ENCODE data around the gene ZC3H7A.

ZC3H7A gene

DNA sequence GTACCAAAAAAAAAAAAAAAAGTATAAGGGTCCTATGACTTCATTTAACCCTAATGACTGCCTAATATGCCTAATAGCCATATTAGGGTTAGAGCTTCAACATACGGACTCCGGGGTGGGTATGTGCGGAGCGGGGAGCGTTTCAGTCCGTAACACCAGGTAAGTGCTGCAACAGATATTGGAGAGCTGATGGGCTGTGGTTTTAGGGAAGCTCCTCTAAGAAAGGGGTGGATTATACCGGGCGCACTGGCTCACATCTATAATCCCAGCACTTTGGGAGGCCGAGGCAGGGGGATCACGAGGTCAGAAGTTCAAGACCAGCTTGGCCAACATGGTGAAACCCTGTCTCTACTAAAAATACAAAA is 1.9 kb upstream of the ZC3H7A start:
- H3K36me3 ChIP-seq (ENCODE audit: insufficient read depth, low read length) = peaks cover 9% of the 10 kb centered on the region
- peak overlapping the region; percentile 99 for H3K4me2 ChIP-seq (ENCODE audit: low read length)
- H3K9me3 ChIP-seq (replicated peaks; ENCODE audit: low read length) = no peaks in the 10 kb centered on the region
- peaks cover 31% of the 10 kb centered on the region for H3K4me1 ChIP-seq (ENCODE audit: control insufficient read depth, insufficient read depth, low read length)
- H3K9ac ChIP-seq (ENCODE audit: low read depth, low read length) = peak overlapping the region; percentile 96
- H3K27me3 ChIP-seq (ENCODE audit: control insufficient read depth, insufficient read depth, low read length) = no peaks in the 10 kb centered on the region
- H3K4me3 ChIP-seq (ENCODE audit: low read length) = peak overlapping the region; percentile 86

DNA sequence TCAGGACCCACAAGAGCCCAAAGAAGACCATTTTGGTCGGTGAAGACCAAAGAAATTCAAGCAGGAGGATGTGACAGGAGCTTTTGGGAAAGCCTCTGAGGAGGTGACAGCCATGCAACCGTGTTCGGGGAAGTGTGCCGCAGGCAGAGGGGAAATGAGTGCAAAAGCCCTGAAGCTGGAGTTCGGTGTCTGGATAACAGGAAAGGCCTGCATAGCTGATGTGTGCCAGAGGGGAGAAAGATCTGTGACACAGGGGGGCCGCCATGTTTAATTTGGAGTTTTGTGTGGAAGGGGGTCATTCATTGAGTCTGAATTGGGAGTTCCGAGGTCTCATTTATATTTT is 870 bp upstream of the ZC3H7A start:
- Histone ChIP-seq H3K27me3 (ENCODE audit: control insufficient read depth, insufficient read depth, low read length) (no peaks in the 10 kb centered on the region), H3K4me1 (ENCODE audit: control insufficient read depth, insufficient read depth, low read length) (peaks cover 42% of the 10 kb centered on the region), H3K9me3 (replicated peaks; ENCODE audit: low read length) (no peaks in the 10 kb centered on the region)

DNA sequence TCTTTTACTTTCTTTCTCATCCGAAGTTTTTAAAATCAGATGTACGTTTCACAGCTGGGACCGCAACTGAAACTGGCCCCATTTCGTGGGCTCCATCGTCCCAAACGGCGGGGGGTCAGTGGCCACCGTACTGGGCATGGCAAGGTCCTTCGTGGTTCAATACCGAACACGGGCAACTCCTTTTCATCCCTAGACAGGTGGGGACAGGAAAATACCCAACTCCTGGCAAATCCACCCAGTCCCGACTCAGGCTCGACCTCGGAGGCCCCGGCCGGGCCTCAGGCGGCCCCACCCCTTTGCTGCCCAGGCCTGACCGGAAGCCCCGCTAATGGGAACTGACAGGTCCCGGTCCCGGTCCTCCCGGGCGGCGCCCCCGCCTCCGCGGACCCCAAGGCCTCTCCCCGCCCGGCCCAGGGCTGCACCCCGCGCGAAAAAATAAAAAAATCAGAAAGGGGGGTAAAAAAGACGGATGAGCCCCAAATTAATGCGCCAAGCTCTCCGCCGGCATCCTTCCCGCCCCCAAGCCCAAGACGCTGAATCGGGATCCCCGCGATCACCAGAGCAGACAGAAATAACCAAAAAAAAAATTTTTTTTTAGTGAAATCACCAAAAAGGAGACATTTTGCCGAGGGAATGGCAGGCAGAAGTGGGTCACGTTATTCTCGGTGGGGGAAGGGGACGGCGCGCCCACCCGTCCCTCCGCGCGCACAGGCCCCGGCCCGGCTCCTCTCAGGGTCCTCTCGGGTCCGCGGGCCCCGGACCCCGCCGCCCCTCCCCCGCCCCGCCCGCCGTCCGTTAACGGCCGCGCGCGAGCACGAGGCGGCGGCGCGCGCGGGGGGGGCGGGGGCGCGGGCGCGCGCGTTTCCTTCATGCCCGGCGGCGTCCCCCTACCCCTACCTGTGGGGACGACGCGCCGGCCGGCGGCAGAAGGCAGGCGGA is 562 bp downstream of the ZC3H7A start:
- Histone ChIP-seq H3K9ac (ENCODE audit: low read depth, low read length) (peak overlapping the region; percentile 100), H3K27me3 (ENCODE audit: control insufficient read depth, insufficient read depth, low read length) (no peaks in the 10 kb centered on the region), H3K4me3 (ENCODE audit: low read length) (peak overlapping the region; percentile 97), H3K36me3 (ENCODE audit: insufficient read depth, low read length) (peaks cover 17% of the 10 kb centered on the region), H3K4me2 (ENCODE audit: low read length) (peak overlapping the region; percentile 92), H3K9me3 (replicated peaks; ENCODE audit: low read length) (no peaks in the 10 kb centered on the region), H3K4me1 (ENCODE audit: control insufficient read depth, insufficient read depth, low read length) (peaks cover 51% of the 10 kb centered on the region)

More for the DNA sequence above, 870 bp upstream of the ZC3H7A start:
- peak overlapping the region; percentile 96 for H3K9ac ChIP-seq (ENCODE audit: low read depth, low read length)
- peak overlapping the region; percentile 86 for H3K4me3 ChIP-seq (ENCODE audit: low read length)
- peaks cover 12% of the 10 kb centered on the region for H3K36me3 ChIP-seq (ENCODE audit: insufficient read depth, low read length)
- H3K4me2 ChIP-seq (ENCODE audit: low read length) = peak overlapping the region; percentile 99

DNA sequence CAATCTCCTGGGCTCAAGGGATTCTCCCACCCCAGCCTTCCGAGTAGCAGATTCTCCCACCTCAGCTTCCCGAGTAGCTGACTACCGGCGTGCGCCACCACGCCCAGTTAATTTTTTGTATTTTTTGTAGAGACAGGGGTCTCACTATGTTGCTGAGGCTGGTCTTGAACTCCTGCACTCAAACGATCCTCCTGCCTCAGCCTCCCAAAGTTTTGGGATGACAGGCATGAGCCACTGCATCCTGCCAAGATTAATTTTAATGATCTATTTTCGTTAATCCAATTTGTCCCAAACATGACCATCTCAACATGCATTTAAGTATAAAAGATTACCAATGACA is 1.2 kb downstream of the ZC3H7A start:
- Histone ChIP-seq H3K9ac (ENCODE audit: low read depth, low read length) (peak overlapping the region; percentile 100), H3K4me1 (ENCODE audit: control insufficient read depth, insufficient read depth, low read length) (peaks cover 54% of the 10 kb centered on the region), H3K36me3 (ENCODE audit: insufficient read depth, low read length) (peaks cover 17% of the 10 kb centered on the region), H3K9me3 (replicated peaks; ENCODE audit: low read length) (no peaks in the 10 kb centered on the region), H3K27me3 (ENCODE audit: control insufficient read depth, insufficient read depth, low read length) (no peaks in the 10 kb centered on the region), H3K4me2 (ENCODE audit: low read length) (peak overlapping the region; percentile 92), H3K4me3 (ENCODE audit: low read length) (peak overlapping the region; percentile 97)

DNA sequence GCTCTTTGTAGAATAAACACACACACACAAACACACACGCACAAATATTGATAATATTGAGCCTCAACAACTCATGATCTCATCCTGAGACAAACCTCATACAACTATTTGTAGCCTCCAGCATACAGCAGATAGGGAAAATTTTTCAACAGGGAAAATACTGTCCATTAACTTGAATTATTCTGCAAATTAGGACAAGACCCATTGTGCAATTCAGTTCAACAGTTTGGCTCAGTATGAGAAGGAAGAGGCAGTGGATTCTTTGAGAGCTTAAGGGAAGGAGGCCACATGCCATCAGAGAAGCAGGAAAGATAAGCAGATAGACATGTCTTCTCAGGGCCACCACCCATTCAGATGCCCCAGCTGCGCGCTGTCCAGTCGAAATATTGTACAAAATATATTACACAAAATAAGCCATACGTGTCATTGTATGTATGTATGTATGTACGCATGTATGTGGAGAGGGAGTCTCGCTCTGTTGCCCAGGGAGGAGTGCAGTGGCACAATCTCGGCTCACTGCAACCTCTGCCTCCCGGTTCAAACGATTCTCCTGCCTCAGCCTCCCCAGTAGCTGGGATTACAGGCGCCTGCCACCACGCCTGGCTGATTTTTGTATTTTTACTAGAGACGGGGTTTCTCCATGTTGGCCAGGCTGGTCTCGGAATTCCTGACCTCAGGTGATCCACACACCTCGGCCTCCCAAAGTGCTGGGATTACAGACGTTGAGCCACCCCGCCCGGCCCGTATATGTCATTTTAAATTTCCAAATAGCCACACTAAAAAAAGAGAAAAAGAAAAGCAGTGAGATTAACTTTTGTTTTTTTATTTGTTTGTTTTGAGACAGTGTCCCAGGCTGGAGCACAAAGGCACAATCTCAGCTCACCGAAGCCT is 1.8 kb downstream of the ZC3H7A start:
- H3K9ac ChIP-seq (ENCODE audit: low read depth, low read length) = peak overlapping the region; percentile 100
- no peaks in the 10 kb centered on the region for H3K27me3 ChIP-seq (ENCODE audit: control insufficient read depth, insufficient read depth, low read length)
- H3K36me3 ChIP-seq (ENCODE audit: insufficient read depth, low read length) = peaks cover 18% of the 10 kb centered on the region
- H3K4me1 ChIP-seq (ENCODE audit: control insufficient read depth, insufficient read depth, low read length) = peaks cover 54% of the 10 kb centered on the region
- no peaks in the 10 kb centered on the region for H3K9me3 ChIP-seq (replicated peaks; ENCODE audit: low read length)
- H3K4me3 ChIP-seq (ENCODE audit: low read length) = peak overlapping the region; percentile 97
- peak overlapping the region; percentile 92 for H3K4me2 ChIP-seq (ENCODE audit: low read length)

DNA sequence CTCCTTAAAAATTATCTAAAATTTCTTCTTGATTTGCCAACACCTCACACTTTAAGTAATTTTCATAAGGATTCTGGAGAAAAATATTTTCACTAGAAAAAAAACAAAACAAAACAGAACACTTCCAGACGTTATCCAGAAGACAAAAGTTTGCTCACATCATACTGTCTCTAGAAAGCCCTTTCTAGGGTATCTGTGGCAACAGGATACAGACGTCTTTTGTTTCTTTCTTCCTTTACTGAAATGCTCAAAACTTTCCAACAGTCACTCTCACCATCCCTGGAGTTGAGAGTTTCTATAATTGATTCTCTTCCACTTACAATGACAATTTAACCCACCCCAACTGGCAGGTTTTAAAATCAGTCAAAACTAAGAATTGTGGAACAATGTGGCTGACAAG is 2.6 kb downstream of the ZC3H7A start:
- Histone ChIP-seq H3K4me1 (ENCODE audit: control insufficient read depth, insufficient read depth, low read length) (peaks cover 54% of the 10 kb centered on the region), H3K9me3 (replicated peaks; ENCODE audit: low read length) (no peaks in the 10 kb centered on the region), H3K4me3 (ENCODE audit: low read length) (no peak overlapping the region), H3K27me3 (ENCODE audit: control insufficient read depth, insufficient read depth, low read length) (no peaks in the 10 kb centered on the region), H3K9ac (ENCODE audit: low read depth, low read length) (peak overlapping the region; percentile 3), H3K36me3 (ENCODE audit: insufficient read depth, low read length) (peaks cover 23% of the 10 kb centered on the region), H3K4me2 (ENCODE audit: low read length) (peak overlapping the region; percentile 92)

DNA sequence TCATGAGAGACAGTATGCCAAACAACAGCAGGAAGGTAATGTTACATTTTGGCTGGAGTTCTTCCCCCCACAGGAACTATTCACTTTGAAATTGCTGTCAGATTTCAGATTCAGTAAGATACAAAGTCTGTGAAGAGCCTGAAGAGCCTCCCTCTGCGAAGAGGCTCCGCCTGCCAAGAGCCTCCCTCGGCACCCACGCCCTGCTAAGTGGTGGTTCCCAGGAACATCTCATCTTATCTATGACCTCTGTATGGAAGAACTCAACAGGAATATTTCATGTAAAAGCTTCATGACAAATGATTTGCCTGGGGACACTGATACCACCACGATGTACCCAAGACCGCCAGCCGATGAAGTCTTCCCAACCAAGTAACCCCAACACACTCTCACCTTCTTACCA is 3.2 kb downstream of the ZC3H7A start:
- no peaks in the 10 kb centered on the region for H3K9me3 ChIP-seq (replicated peaks; ENCODE audit: low read length)
- peaks cover 54% of the 10 kb centered on the region for H3K4me1 ChIP-seq (ENCODE audit: control insufficient read depth, insufficient read depth, low read length)
- peak overlapping the region; percentile 92 for H3K4me2 ChIP-seq (ENCODE audit: low read length)
- H3K4me3 ChIP-seq (ENCODE audit: low read length) = peak overlapping the region; percentile 0
- no peaks in the 10 kb centered on the region for H3K27me3 ChIP-seq (ENCODE audit: control insufficient read depth, insufficient read depth, low read length)
- peaks cover 23% of the 10 kb centered on the region for H3K36me3 ChIP-seq (ENCODE audit: insufficient read depth, low read length)
- no peak overlapping the region for H3K9ac ChIP-seq (ENCODE audit: low read depth, low read length)

DNA sequence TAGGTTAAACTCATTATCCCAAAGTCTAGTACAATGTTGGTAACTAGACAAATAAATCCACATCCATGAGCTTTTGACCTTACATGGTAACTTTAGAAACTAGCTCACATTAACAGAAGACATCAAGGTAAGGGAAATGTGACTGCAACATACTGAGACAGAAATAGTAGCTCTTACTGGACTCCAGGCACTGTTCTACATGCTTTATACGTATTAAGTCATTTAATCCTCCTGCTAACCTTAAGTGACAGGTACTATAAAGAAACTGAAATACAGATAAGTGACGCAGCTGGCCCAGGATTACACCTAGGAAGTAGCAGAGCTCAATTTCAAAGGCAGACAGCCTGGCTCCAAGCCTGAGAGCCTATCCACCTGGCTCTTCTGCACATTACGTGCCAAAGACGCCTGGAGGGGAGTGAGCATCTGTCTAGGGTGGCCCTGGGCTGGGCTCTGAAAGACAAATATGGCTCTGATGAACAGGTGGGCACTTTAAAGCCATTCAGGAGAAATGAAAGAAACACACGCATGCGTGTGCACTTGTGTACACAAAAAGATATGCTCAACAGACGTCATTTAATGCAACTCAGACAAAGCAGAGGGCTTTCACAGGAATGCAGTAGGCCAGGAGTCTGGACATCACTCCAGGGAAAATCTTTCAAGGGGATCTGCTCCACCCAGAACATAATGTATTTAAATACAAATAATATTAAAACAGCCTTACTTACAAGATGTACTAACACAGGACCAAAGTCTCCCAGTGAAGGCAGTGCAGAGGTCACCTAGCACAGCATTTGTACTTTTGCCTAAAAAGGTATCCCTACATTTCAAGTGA is 4.4 kb downstream of the ZC3H7A start:
- Histone ChIP-seq H3K9me3 (replicated peaks; ENCODE audit: low read length) (no peaks in the 10 kb centered on the region), H3K4me1 (ENCODE audit: control insufficient read depth, insufficient read depth, low read length) (peaks cover 42% of the 10 kb centered on the region), H3K36me3 (ENCODE audit: insufficient read depth, low read length) (peaks cover 23% of the 10 kb centered on the region)

DNA sequence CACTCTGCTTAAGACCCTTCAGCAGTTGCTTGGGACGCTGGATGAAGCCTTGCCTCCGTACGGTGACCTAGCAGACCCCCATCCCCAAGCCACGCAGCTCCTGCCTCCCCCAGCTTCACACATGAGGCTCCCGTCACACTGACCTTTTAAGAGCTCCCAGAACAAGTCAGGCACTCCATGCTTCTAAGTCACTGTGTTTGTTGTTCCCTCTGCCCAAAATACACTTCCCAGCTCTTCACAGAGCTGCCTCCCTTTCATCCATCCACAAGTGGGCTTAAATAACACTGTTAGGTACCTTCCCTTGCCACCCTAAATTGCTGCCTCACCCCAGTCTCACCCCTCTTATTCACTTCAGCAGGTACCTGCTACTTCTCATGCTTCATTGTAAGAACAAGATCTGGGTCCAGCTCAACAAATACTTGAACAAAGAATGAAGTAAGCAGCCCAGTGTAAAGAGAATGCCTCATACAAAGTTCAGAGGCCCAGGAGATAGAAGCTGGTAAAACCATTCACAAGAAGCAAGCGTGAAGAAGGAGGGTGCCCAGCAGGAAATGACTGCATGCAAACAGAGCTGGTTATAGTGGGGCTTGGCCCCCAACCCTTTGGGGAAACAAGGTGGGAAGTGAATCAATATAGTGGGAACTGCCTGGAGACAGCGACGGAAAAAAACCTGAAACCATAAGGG is 5.8 kb downstream of the ZC3H7A start:
- H3K9me3 ChIP-seq (replicated peaks; ENCODE audit: low read length) = no peaks in the 10 kb centered on the region
- peaks cover 40% of the 10 kb centered on the region for H3K4me1 ChIP-seq (ENCODE audit: control insufficient read depth, insufficient read depth, low read length)
- no peak overlapping the region for H3K4me3 ChIP-seq (ENCODE audit: low read length)

More for the DNA sequence above, 4.4 kb downstream of the ZC3H7A start:
- Histone ChIP-seq H3K4me2 (ENCODE audit: low read length) (no peak overlapping the region), H3K4me3 (ENCODE audit: low read length) (peak overlapping the region; percentile 1), H3K9ac (ENCODE audit: low read depth, low read length) (no peak overlapping the region), H3K27me3 (ENCODE audit: control insufficient read depth, insufficient read depth, low read length) (no peaks in the 10 kb centered on the region)

DNA sequence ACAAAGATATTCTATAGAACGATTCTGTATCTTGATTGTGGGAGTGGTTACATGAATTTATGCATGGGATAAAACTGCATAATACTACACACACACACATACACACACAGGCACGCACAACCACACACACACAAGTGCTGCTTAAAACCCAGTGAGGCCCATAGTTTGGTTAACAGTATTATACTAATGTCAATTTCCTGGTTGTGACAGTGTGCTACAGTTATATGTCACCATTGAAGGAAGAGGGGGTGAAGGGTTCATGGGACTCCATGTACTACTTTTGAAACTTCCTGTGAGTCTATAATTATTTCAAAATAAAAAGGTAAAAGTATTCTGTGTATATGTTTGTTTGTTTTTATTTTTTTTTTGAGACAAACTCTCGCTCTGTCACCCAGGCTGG is 8.1 kb downstream of the ZC3H7A start:
- Histone ChIP-seq H3K4me1 (ENCODE audit: control insufficient read depth, insufficient read depth, low read length) (peaks cover 27% of the 10 kb centered on the region), H3K36me3 (ENCODE audit: insufficient read depth, low read length) (peaks cover 14% of the 10 kb centered on the region), H3K27me3 (ENCODE audit: control insufficient read depth, insufficient read depth, low read length) (no peaks in the 10 kb centered on the region), H3K9ac (ENCODE audit: low read depth, low read length) (no peak overlapping the region), H3K4me3 (ENCODE audit: low read length) (no peak overlapping the region), H3K4me2 (ENCODE audit: low read length) (no peak overlapping the region), H3K9me3 (replicated peaks; ENCODE audit: low read length) (no peaks in the 10 kb centered on the region)

More for the DNA sequence above, 5.8 kb downstream of the ZC3H7A start:
- Histone ChIP-seq H3K27me3 (ENCODE audit: control insufficient read depth, insufficient read depth, low read length) (no peaks in the 10 kb centered on the region), H3K36me3 (ENCODE audit: insufficient read depth, low read length) (peaks cover 23% of the 10 kb centered on the region), H3K9ac (ENCODE audit: low read depth, low read length) (no peak overlapping the region), H3K4me2 (ENCODE audit: low read length) (no peak overlapping the region)
